Stimulated activated CD8-positive, alpha-beta memory T cell treated with anti-CD3 and anti-CD28 coated beads, Interleukin-12 subunit alpha, Interleukin-12 subunit beta, amount 100 ng/mL, for 24 hours (primary cell): Measurements from ENCODE around the gene ACACA.
"Not testable (repeated sequence)": the region's sequence is repeated elsewhere in the genome, so short reads cannot be mapped to it uniquely, and the experiment has no call there.

Experiments used
- DNase-seq: peaks from one replicate; pipeline ENCODE4 v3.0.0-alpha.2; 2020; ENCODE audit errors: extremely low read depth

Gene ACACA

DNA sequence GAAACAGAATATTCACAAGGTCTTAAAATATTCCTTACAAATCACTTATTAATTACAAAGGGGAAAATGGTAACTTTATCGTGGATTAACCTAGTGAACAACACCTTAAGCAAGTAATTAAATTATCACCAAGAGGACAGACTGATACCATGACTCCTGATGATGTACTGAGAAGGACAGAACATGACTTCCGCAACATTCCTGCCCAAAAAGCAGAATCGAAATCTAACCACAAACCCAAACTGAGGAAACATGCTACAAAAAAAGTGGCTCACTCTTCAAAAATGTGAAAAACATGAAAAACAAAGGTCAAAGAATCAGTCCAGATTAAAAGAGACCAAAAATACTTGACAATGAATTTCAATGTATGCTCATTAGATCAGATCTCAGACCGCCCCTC lies 306.4 kb downstream of the ACACA start:
- no peak for DNase-seq

DNA sequence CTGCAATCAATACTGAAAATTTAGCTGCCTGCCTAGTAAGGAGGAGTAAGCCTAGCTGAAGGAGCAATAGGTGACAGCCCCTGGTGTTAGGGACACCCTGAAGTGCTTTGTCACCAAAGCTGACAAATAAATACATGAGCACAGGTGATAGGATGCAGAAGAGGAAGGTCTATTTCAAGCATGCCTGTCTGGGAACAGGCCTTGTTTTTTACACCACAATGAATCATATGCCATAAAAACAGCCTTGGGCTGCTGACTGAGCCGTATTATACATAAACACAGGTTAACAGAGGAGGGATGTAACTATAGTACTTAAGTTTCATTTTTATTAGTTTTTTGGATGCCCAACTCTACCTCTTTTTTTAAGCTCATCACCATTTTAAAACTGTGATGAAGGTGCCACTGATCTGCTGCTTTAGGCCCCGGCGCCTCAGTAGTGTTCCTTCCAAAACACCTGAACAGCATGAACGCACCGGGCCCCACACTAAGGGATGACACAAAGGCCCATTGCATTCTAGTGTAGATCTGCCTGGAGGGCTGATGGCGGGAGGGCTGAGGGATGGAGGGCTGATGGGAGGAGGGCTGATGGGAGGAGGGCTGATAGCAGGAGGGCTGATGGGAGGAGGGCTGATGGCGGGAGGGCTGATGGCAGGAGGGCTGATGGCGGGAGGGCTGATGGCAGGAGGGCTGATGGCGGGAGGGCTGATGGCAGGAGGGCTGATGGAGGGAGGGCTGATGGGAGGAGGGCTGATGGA lies 307.5 kb downstream of the ACACA start:
- DNase-seq: no peak

DNA sequence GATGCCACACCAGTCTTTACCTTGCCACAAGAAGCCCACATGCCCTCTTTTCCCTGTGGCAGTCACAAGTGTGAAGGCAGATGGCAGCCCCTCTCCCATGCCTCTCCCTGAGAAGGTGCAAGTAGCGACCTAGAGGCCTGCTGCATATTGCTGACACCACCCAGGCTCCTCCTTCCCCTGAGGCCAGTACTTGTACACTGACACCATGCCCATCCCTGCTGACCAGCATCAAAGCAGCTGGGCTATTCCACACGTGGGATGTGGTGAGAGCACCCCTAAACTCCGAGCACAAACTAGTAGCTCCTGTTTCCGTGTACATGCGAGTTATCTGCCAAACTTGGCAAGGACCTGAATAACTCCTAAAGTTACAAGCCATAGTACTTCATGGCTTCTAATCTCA lies 308.5 kb downstream of the ACACA start:
- no peak for DNase-seq

DNA sequence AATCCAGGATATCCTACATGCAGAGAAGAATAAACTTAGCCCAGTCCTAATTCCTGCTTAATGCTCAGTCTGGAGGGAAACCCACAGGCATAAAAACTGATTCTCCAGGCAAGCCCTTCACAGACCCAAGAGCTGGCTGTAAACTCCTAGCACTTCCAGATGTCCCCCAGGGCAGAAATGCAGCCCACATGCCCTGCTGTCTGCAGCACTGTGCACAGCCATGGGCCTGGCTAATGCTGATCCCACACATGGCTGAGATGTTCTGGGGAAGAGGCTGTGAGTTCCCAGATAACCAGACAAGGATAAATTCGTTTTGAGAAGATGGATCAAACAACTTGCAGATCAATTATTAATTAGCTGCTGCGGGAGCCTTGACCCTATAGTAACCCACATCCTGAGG lies 309.5 kb downstream of the ACACA start:
- DNase-seq: no peak

DNA sequence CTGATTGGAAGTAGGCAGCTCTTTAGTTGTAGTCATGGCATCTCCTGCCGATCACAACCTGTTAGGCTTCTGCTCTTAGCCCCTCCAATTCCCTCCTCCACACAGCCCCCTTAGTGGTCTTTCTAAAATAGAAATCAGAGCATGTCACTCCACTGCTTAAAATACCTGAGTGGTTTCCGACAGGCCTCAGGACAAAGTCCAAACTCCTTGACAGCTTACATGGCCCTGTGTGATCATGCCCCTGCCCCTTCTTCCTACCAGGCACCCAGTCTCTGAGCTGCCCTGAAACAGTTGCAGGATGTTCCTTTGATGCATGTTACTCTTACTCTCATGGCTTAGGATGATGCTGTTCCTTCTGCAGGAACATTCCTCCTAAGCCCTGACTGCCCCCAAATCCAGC lies 310.6 kb downstream of the ACACA start:
- no peak for DNase-seq

DNA sequence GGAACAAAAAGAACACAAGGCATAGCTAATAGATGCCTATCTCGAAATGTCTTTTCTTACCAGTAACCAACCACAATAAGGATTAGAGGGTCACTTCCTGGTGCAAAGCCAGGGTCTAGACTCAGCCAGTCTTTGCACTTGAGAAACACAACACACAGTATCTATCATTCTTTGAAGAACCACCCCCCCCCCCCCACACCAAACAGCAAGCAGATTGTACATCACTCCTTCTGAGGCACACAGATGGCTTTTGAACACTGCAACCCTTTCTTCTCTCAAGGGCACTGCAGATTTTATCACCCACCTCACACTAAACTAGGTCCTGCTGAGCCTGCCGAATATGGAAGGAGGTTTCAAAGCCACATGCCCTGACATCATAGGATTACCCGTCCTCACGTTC lies 312.2 kb downstream of the ACACA start:
- DNase-seq: no peak

DNA sequence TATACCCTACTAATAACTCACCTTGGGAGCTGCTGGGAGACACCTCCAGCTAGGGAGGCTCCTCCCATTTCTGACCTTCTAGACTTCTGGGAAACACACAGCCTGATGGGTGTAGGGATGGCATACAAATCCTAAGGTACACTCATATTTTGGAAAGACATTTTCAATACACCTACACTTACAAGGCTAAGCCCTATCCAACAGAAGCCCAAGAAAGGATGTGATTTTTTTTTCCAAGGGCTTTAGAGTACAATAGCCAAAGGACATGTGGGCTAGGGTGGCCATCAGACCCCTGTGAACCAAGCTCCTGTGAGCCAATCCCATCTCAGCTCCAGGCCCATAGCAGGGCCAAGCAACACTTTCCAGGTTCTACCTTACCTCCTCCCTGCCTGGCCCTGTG lies 313.9 kb downstream of the ACACA start:
- no peak for DNase-seq

DNA sequence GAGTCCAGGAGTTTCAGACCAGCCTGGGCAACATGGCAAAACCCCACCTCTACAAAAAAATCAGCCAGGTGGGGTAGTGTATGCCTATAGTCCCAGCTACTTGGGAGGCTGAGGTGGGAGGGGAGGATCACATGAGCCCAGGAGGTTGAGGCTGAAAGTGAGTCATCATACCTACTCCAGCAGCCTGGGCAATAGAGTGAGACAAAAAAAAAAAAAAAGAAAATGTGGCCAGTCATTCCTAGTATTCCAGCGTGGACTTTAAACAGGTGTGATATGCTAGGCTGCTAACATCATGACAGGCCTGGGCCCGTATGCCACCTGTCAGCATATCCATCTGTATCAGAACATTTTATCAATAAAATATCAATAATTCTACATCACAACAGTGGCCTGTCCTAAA lies 314.6 kb downstream of the ACACA start:
- no peak for DNase-seq

DNA sequence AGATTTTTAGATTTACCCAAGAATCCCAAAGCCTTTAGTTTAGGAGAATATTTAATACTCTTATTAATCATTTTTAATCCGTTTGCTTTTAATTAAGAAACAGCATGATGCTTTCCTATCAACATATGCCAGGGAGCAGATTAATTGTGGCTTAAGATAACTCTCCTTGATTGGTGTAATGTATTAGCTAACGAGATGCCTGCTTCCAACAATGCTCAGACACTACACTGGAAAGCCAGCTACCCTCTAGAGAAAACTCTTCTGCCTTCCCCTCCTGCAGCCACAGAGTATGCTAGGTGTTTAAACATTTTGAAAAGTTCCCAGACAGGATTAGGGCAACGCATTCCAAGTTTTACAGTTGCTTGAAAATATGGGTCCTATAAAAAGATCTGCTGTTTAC lies 315.7 kb downstream of the ACACA start:
- DNase-seq: no peak

DNA sequence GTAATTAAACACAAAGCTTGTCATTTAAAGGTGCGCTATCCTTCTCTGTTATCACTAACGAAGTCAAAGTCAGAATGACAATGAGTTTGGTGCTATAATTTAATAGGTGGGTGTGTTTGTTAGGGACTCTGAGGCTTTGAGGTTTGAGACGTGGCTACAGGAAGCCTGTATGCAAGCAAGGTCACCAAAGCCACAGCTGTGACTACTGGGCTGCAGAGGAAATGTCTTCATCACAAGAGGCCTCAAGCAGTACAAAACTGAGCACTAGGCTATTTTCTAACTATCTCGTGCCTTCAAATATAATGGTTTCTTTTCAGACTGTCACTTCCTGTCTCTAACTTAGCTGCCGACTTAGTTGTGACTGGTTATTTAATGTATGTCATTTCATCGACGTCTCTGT lies 316.7 kb downstream of the ACACA start:
- no peak for DNase-seq

DNA sequence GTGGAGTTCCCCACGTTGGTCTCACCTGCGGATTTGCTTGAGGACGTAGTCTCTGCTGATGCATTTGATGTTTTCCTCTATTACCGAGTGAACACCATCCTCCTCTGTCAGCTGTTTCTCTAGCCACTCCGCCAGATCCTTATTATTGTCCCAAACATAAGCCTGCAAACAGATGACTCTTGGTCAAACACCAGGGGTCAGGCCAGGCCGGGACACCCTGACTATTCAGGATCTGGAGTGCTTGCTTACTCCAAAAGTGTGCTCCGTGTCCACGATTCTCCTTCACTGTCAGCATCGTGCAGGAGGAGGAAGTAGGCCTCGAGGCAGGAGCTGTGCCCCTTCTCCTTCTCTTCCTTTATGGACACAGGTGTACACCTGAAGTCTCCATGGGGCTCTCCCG lies 317.7 kb downstream of the ACACA start:
- no peak for DNase-seq

DNA sequence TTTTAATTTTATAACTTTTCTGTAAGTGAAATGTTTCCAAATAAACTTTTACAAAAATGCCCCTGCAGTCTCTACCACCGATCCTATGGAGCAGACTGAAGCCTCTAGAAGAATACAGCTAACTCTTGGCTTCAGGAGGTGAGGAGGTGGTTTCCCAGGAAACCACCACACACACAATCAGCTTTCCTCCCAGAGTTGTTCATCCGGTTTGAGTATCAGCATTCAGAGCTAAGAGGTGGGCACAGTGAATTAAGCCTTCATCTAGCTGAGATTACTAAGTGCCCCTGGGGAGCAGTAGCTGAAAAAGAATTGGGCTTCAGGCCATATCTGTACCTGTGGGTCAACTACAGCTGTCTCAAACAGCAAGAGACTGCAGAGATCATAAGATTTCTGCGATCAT lies 318.2 kb downstream of the ACACA start:
- no peak for DNase-seq

DNA sequence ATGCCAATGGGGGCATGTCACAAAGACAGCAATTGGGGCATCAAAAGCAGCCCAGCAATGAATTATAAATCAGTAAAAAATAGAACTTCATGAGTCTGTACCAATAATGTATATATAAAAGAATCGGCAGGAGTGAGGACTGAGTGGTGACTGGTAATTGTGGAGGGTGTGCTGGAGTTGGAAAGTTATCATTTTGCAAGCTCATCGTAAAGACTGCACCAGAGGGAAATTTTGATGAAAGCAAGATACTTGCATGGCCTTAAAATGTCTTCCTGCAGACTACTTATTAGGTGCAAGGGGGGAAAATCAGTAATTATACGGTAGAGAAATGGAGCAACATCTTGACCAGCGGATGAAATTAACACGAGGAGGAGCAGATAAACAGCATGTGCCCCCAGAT lies 319.0 kb downstream of the ACACA start:
- DNase-seq: no peak

DNA sequence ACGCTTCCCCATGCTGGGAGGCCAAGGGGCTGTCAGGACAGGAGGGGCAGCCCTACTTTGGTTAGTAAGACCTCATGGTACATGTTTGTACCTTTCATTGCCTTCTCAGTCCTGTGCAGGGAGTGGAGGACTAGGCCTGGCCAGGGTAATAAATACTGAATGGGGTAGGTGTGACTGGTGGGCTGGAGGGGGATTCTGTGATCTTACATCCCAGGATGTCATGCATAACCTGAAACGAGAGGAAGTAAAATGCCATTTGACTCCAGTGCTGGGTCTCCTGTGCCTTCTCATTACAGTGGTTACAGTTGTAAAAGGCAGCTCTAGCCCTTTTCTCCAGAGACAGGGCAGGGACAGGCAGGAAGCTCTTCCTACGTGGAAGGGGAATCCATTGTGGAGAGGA lies 319.7 kb downstream of the ACACA start:
- DNase-seq: no peak

DNA sequence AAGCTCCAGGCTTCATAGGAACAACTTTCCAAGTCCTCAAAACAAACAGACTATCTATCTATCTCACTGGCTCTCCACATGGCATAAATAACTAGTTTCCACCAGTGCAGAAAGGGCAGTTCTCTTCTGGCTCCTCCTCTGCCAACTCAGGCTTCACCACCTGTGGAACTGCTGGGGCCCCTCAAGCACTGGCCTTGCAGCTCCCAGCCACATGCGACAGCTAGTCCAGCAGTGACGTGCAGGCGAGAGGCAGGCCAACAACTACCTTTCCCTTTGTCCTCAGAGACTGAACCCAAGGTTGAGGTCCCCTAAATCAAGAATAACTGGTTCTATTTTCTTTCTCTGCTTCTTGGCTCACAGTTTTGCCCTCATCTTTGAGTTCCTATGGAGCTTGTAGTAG lies 320.3 kb downstream of the ACACA start:
- DNase-seq: no peak

DNA sequence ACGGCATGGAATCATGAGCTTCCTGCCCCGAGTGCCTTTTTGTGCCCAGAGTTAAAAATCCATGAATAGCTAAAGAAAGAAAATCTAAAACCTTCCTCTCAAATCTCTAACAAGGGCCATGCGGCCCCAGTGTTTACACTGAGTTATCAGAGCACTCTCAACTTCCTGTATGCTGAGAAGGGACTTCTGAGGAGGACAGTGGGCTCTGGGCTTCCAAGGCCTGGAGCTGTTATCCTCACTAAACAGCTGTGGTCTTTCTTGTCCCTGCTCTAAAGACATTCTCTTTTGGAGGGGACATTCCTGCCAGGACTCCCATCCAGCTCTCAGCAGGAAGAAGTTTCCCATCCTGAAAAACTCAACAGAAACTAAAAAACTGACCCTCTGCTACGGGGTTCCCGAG lies 322.3 kb downstream of the ACACA start:
- DNase-seq: no peak

DNA sequence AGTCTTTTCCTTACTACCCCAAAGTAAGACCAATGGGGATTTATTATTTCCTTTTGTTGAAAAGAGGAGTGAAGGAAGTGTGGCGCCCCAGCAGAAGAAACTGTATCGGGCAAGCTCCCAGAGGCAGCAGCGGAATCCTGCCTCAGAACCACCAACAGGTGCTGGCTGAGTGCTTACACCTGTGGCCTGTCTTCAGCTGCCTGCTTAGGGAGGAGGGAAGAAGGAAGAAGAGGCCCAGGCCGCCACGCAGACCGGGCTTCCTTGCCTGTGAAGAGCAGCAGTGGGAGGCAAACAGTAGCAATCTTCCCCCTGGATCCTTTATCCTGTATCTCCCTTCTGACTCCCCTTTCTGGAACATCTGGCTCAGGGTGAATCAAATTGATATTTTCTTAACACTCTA lies 323.2 kb downstream of the ACACA start:
- DNase-seq: no peak

DNA sequence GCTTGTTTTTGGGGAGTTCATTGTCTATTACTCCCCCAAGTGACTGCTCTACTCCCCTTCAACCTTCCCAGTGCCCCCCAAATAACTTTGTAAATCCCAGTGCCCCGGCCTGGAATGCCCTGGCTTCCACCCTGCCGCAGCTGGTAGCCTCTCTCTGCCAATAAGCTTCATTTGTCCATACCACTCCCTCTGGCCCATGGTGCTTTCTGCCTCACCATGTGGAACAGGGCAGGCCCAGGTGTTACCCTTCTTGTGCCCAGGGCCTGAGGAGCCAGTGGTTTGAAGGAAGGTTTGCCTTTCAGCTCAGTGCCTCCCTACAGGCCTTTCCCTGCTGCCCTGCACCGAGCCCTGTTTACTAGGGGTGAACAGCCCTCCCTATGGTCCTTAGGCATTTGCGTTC lies 323.7 kb downstream of the ACACA start:
- no peak for DNase-seq

DNA sequence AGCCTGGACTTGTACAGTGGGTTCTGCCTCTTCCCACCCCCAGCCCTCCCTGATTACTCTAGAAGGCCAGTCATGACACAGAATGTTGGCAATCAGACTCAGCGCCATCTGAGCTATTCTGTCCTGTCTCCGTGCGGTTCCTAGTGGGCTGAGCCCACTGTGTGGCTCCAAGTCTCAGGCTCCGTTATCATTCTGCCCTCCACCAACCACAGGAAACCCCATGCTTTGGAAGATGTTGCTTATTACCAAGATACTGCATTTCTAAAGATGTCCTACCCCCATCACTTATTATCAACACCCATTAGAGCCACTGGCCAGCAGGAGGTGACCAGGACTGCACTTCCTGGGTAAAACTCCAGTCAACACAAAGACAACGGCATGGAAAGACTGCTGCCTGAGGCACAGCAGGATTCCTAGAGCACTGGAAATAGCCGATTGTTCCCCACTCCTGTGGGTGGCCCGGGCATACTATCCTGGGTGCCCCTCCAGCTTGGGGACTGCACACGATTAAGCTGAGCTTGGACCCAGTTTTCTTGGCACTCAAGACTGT lies 324.2 kb downstream of the ACACA start:
- no peak for DNase-seq

DNA sequence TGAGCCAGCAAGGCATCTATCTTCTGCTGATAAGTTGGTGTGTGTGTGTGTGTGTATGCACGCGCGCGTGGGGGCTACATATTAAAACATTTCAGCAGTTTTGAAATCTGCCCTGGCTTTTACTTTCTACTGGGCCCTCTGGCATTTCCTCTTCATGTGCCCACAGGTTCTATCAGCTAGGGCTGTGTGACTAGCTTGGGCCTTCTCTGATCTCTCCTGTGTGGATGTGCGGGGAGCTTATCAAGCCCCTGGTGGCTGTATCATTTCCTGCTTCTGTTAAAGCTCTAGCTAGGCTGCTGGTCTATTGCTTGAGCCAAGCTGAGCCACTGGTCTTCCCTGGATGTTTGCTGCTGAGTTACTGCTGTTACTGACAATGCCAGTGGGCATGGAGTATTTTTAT lies 325.3 kb downstream of the ACACA start:
- DNase-seq: no peak

DNA sequence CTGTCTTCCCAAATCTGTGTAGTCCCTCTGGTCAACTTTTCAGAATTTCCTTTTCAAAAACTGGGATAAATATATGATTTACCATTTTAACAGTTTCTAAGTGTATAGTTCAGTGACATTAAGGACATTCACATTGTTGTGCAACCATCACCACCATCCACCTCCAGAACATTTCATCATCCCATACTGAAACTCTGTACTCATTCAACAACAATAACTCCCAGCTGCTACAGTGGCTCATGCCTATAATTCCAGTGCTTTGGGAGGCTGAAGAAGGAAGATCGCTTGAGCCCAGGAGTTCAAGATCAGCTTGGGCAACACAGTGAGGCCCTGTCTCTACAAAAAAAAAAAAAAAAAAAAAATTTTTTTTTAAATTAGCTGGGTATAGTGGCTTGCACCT lies 326.9 kb downstream of the ACACA start:
- no peak for DNase-seq

DNA sequence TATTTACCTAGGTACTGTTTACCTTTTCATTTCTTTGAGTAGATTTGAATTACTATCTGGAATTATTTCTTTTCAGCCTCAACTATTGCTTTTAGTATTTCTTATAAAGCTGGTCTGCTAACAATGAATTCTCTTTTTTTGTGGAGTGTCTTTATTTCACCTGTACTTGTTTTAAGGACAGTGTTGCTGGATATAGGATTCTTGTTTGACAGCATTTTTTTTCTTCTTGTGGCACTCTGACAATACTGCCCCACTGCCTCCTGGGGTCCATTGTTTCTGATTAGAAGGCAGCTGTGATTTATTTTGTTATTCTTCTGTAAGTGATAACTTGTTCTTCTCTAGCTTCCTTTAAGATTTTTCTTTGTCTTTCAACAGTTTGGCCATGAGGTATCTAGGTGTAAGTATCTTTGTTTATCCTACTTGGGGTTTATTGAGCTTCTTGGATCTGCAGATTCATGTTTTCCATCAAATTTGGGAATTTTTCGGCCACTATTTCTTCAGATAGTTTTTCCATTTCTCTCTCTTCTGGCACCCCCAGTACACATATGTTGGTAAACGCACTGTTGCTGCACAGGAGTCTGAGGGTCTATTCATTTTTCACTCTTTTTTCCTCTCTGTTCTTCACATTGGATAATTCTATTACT lies 327.4 kb downstream of the ACACA start:
- DNase-seq: no peak

DNA sequence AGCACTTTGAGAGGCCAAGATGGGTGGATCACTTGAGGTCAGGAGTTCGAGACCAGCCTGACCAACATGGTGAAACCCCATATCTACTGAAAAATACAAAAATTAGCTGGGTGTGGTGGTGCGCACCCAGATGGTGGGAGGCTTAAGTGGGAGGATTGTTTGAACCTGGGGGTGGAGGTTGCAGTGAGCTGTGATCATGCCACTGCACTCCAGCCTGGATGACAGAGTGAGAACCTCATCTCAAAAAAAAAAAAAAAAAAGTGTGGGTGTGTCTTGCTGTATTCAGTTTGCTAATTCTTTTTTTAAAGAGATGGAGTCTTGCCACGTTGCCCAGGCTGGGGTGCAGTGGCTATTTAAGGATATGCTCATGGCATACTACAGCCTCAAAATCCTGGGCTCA lies 333.2 kb downstream of the ACACA start:
- DNase-seq: not testable (repeated sequence)

DNA sequence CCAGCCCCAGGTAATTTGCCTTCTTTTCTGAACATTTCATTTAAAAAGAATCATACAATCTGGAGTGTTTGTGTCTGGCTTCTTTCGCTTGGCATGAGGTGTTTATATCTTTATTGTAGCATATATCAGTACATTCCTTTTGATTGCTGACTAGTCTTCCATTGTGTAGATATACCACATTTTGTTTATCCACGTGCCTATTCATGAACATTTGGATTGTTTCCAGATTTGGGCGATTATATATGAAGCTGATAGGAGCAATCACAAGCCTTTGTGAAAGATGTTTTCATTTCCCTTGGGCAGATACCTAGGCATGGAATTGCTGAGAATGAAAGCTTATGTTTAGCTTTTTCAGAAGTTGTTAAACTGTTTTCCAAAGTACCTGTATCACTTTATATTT lies 337.5 kb downstream of the ACACA start:
- no peak for DNase-seq
